ENCODE measurements around the gene SRP14. TPM values are rescaled to one million over a fixed set of nuclear protein-coding genes. Genes with fewer than 3 reads are reported as not detected.

SRP14 gene
- polyA plus RNA-seq, 2 of the 4 experiments (the other 2 are of a cell fraction) = 306 to 374 TPM

DNA sequence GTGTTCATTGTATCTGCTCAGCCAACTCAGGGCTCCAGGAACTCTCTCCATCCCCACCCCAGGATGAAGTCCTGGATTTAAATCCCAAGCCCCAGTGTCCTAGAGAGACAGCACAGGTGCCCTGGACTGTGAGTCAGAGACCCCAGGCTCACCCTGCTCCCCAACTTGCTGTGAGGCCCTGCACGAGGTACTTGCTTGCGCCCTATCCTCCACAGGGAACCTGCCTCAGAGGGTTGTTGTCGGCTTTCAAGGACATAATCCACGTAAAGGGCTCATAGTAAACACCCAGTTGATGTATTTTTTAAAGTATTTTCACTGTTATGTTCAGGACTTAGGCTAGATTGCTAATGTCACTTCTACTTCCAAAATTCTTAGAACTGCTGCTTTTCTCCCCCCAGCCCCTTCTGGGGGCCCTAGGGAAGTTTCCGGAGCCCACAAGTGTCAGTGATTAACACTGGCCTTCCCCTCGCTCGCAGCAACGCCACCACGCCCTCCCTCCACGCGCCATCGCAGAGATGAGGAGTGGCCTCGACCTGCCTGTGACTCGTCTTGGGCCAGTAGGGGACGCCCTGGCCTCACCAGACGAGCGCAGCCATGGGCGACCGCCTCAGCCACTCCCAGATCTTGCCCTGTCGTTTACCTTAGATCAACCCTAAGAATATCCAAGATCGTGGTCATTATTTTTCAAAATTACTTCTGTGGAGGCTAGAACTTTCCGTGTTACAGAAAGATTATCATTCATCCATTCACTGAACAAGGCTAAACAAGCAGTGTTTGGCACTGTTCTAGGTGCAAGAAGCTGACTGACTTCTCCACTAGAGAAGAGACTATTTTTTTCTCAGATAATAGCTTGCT, 6.0 kb upstream of the SRP14 start (continued):
- TF ChIP-seq ESRRA (IDR thresholded peaks at IDR 0.05; ENCODE audit: borderline replicate concordance, low read length) (no peak), CBX8 (IDR thresholded peaks at IDR 0.05) (no peak), MAFK (IDR thresholded peaks at IDR 0.05; ENCODE audit: partially characterized antibody) (no peak), NPAS2 (CRISPR knock-in tag; IDR thresholded peaks at IDR 0.05; ENCODE audit: borderline replicate concordance) (no peak), KDM5A (IDR thresholded peaks at IDR 0.05) (no peak), RCOR1 (IDR thresholded peaks at IDR 0.05; ENCODE audit: low read depth, low read length) (no peak), EHF (CRISPR knock-in tag; IDR thresholded peaks at IDR 0.05) (no peak), PHF8 (IDR thresholded peaks at IDR 0.05; ENCODE audit: borderline replicate concordance, low read depth) (no peak)
- TF ChIP-seq, protein P1, sequence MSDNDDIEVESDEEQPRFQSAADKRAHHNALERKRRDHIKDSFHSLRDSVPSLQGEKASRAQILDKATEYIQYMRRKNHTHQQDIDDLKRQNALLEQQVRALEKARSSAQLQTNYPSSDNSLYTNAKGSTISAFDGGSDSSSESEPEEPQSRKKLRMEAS (IDR thresholded peaks at IDR 0.05) = peak; percentile 83

DNA sequence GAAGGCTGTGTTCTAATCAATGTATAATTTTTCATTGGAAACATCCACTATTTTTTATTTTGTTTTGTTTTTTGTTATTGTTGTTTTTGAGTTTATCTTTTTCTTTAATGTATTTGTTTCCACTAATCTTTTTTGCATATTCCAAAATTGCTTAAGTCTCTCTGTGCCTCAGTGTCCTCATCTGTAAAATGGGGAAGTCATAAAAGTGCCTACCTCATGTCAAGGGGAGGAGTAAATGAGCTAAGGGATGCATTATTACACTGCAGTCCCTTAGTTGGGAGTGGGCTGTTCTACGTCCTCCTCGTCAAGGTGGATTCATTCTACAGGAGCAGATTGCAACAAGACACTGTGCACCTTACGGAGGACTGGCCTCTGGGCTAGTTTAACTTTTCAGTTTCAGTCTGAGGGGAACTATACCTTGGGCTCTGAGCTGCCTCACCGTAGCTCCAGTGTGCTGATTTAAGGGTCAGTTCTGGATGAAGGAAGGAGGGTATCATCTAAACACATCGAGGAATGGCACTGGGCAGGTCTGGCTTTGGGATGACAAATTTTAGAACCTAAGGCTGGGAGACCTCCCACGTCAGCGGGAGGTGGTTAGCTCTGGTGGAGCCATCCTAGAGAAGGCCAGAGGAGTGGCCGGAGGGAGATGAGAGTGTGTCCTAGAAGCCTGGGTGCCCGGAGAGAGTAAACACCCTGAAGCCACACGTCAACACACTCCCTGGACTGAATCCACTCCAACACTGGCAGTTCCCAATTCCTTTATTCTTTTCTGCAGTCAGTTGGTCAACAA, 5.1 kb upstream of the SRP14 start:
- H3K4me3 ChIP-seq = no peak overlapping the region; the same call in 2 of the 3 replicates
- FAIRE-seq (no peak), DNase-seq (ENCODE audit: low read depth in 1 of 2, low spot score in 1 of 2) (no peak), ATAC-seq (no peak)
- peak overlapping the region; percentile 84 for H3K4me2 ChIP-seq
- ChIA-PET POLR2A (no interaction called here), CTCF (interaction anchor here (0.6 to 12.9 kb wide), 10 partner anchors 55 to 236 kb away, joined by 3 to 174 read pairs (median 3); partner anchors contain the start of gene BMF)
- TF ChIP-seq, protein P2, sequence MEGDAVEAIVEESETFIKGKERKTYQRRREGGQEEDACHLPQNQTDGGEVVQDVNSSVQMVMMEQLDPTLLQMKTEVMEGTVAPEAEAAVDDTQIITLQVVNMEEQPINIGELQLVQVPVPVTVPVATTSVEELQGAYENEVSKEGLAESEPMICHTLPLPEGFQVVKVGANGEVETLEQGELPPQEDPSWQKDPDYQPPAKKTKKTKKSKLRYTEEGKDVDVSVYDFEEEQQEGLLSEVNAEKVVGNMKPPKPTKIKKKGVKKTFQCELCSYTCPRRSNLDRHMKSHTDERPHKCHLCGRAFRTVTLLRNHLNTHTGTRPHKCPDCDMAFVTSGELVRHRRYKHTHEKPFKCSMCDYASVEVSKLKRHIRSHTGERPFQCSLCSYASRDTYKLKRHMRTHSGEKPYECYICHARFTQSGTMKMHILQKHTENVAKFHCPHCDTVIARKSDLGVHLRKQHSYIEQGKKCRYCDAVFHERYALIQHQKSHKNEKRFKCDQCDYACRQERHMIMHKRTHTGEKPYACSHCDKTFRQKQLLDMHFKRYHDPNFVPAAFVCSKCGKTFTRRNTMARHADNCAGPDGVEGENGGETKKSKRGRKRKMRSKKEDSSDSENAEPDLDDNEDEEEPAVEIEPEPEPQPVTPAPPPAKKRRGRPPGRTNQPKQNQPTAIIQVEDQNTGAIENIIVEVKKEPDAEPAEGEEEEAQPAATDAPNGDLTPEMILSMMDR (IDR thresholded peaks at IDR 0.05) = no peak
- no peak for TF ChIP-seq CEBPB (IDR thresholded peaks at IDR 0.05)
- TF ChIP-seq NR3C1 (IDR thresholded peaks at IDR 0.05) = no peak
- TF ChIP-seq RARB (CRISPR knock-in tag; IDR thresholded peaks at IDR 0.05) = no peak
- no peak for TF ChIP-seq MYC (IDR thresholded peaks at IDR 0.05; ENCODE audit: borderline replicate concordance, low read length)
- no peak for TF ChIP-seq GATA3 (IDR thresholded peaks at IDR 0.05; ENCODE audit: borderline replicate concordance)
- TF ChIP-seq, protein P3, sequence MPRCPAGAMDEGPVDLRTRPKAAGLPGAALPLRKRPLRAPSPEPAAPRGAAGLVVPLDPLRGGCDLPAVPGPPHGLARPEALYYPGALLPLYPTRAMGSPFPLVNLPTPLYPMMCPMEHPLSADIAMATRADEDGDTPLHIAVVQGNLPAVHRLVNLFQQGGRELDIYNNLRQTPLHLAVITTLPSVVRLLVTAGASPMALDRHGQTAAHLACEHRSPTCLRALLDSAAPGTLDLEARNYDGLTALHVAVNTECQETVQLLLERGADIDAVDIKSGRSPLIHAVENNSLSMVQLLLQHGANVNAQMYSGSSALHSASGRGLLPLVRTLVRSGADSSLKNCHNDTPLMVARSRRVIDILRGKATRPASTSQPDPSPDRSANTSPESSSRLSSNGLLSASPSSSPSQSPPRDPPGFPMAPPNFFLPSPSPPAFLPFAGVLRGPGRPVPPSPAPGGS (IDR thresholded peaks at IDR 0.05) = no peak
- TF ChIP-seq, protein P4, sequence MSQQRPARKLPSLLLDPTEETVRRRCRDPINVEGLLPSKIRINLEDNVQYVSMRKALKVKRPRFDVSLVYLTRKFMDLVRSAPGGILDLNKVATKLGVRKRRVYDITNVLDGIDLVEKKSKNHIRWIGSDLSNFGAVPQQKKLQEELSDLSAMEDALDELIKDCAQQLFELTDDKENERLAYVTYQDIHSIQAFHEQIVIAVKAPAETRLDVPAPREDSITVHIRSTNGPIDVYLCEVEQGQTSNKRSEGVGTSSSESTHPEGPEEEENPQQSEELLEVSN (IDR thresholded peaks at IDR 0.05; ENCODE audit: borderline replicate concordance, low read depth) = no peak
- no peak for TF ChIP-seq HOXB13 (CRISPR knock-in tag; IDR thresholded peaks at IDR 0.05; ENCODE audit: low read depth)
- TF ChIP-seq ZC3H11A (IDR thresholded peaks at IDR 0.05) = no peak
- TF ChIP-seq PHF8 (IDR thresholded peaks at IDR 0.05; ENCODE audit: borderline replicate concordance, low read depth) = no peak
- no peak for TF ChIP-seq JUNB (IDR thresholded peaks at IDR 0.05)
- no peak for TF ChIP-seq RAD21 (conservative IDR thresholded peaks at IDR 0.05 in 1 of 2, IDR thresholded peaks at IDR 0.05 in 1 of 2)
- no peak for TF ChIP-seq CBX2 (IDR thresholded peaks at IDR 0.05; ENCODE audit: borderline replicate concordance, low read depth)
- TF ChIP-seq ZFP36 (IDR thresholded peaks at IDR 0.05; ENCODE audit: borderline replicate concordance, partially characterized antibody) = no peak
- H3K4me1 ChIP-seq = peaks cover 46% of the 10 kb centered on the region
- peak overlapping the region in 1 of 2 experiments; percentile 85; a peak in 3 of 6 replicates for H3K27ac ChIP-seq
- no peaks in the 10 kb centered on the region for H3K9me3 ChIP-seq
- WGBS (ENCODE audit: missing lambda C conversion rate) = 71% methylated on average over 10 of the region's 10 CpGs

Measured in A549 (cell line).